Omental fat pad (tissue), 4 donors: ENCODE results near the gene NRCAM. TPM values are rescaled to one million over a fixed set of nuclear protein-coding genes. Genes with fewer than 3 reads are reported as not detected.

Source experiments
- ATAC-seq: fragments of 150-250 bp; one replicate; pipeline ENCODE4 v1.9.1; 2016; ENCODE audit warnings: mild to moderate bottlenecking, moderate library complexity; ENCODE audit not compliant: low FRiP score
- DNase-seq: peaks from one replicate; pipeline ENCODE4 v3.0.0-alpha.2; 2019; ENCODE audit warnings: low spot score
- CTCF ChIP-seq, 3 donors: fragments of 450-650 bp; IDR thresholded peaks; one replicate each; pipeline ENCODE4 v1.5.1; 2016 to 2017; ENCODE audit warnings: antibody characterized with exemption in 3 of 3, mild to moderate bottlenecking in 3 of 3, moderate library complexity in 2 of 3
- total RNA-seq, 4 donors: library from RNA; depleted of rRNA; stranded (reverse); fragments of >200 nt; gene quantifications; one replicate each; pipeline ENCODE4 v1.1.0, GENCODE V29; 2016

NRCAM gene
- total RNA-seq, 4 donors from 2014 or later: 1.9 to 6.5 (median 4.6) TPM

GRCh38 chr7:108442039-108442568 lies 14.1 kb downstream of the NRCAM start:
- no peak for TF ChIP-seq CTCF (IDR thresholded peaks at IDR 0.05)
- DNase-seq: no peak
- no peak for ATAC-seq

- no peak for ATAC-seq
These were observed 14.8 kb downstream of the NRCAM start for GRCh38 chr7:108441392-108441955.

GRCh38 chr7:108440613-108441012 lies 15.6 kb downstream of the NRCAM start:
- TF ChIP-seq CTCF (IDR thresholded peaks at IDR 0.05): no peak
- no peak for DNase-seq
- ATAC-seq: no peak

More at GRCh38 chr7:108441392-108441955, 14.8 kb downstream of the NRCAM start:
- DNase-seq: no peak
- no peak for TF ChIP-seq CTCF (IDR thresholded peaks at IDR 0.05)

- ATAC-seq: no peak
- no peak for DNase-seq
- TF ChIP-seq CTCF (IDR thresholded peaks at IDR 0.05): no peak
These were observed 19.3 kb downstream of the NRCAM start for GRCh38 chr7:108436906-108437305.

GRCh38 chr7:108434010-108434409 lies 22.2 kb downstream of the NRCAM start:
- TF ChIP-seq CTCF (IDR thresholded peaks at IDR 0.05): no peak
- DNase-seq: no peak
- ATAC-seq: no peak

- ATAC-seq: no peak
- no peak for TF ChIP-seq CTCF (IDR thresholded peaks at IDR 0.05)
- DNase-seq: no peak
These were observed 25.1 kb downstream of the NRCAM start for GRCh38 chr7:108431099-108431498.

GRCh38 chr7:108430664-108431063 lies 25.6 kb downstream of the NRCAM start:
- no peak for TF ChIP-seq CTCF (IDR thresholded peaks at IDR 0.05)
- no peak for DNase-seq
- no peak for ATAC-seq
